ENCODE results near the gene FBXW8. TPM values are rescaled to one million over a fixed set of nuclear protein-coding genes. Genes with fewer than 3 reads are reported as not detected.

Gene FBXW8
- polyA plus RNA-seq, 6 donors from 2014 or later = 7.4 to 15.3 (median 10.9) TPM

- Mint-ChIP-seq H3K27me3 (peaks cover 0 to 4% (median 0%) of the 10 kb centered on the region in 3 donors), H3K4me1 (peaks cover 10 to 18% (median 17%) of the 10 kb centered on the region in 3 donors), H3K9me3 (no peaks in the 10 kb centered on the region), H3K27ac (peak overlapping the region in 3 of 6 donors; percentile 10 to 61 (median 43)), H3K36me3 (no peaks in the 10 kb centered on the region), H3K4me3 (peak overlapping the region in 4 of 8 donors; percentile 68 to 77 (median 76))
- no peak for ATAC-seq (ENCODE audit: low read depth in 2 of 2)
- no peak for DNase-seq
Measured at GRCh38 chr12:117064049-117064448, 153.3 kb downstream of the FBXW8 start.

- no peak for DNase-seq
- Mint-ChIP-seq H3K27me3 (peaks cover 0 to 4% (median 0%) of the 10 kb centered on the region in 3 donors), H3K36me3 (no peaks in the 10 kb centered on the region), H3K9me3 (no peaks in the 10 kb centered on the region), H3K4me3 (peak overlapping the region in 2 of 8 donors; percentile 17 to 74), H3K4me1 (peaks cover 10 to 18% (median 17%) of the 10 kb centered on the region in 3 donors), H3K27ac (peak overlapping the region in 1 of 6 donors; percentile 10)
- ATAC-seq (ENCODE audit: low read depth in 2 of 2) = no peak
Measured at GRCh38 chr12:117064596-117064995, 153.8 kb downstream of the FBXW8 start.

DNA sequence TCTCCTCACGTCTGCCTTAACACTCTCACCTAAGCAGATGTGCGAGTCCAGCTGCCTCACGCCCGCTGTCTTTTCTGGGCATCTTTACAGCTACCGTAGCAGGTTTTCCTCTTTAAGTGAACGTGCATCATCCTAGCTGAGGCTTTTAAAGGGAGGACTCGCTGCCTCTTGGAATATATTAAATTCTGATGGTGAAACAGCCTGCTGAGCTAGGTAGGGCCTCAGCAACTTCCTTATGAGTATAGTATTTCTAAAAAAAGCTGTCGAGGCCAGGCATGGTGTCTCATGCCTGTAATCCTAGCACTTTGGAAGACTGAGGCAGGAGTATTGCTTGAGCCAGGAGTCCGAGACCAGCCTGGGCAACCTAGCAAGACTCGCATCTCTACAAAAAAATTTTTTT, 156.3 kb downstream of the FBXW8 start:
- no peak overlapping the region for H3K27ac Mint-ChIP-seq
- ATAC-seq (ENCODE audit: low read depth in 2 of 2) = no peak
- DNase-seq = no peak

GRCh38 chr12:117067638-117068037, 156.9 kb downstream of the FBXW8 start:
- peaks cover 0 to 4% (median 0%) of the 10 kb centered on the region in 3 donors for H3K27me3 Mint-ChIP-seq
- no peak for ATAC-seq (ENCODE audit: low read depth in 2 of 2)
- no peak overlapping the region for H3K4me3 Mint-ChIP-seq
- peaks cover 10 to 18% (median 15%) of the 10 kb centered on the region in 3 donors for H3K4me1 Mint-ChIP-seq
- no peaks in the 10 kb centered on the region for H3K36me3 Mint-ChIP-seq
- no peak for DNase-seq
- no peak overlapping the region for H3K27ac Mint-ChIP-seq
- H3K9me3 Mint-ChIP-seq = no peaks in the 10 kb centered on the region

More for the DNA sequence above, 156.3 kb downstream of the FBXW8 start:
- Mint-ChIP-seq H3K9me3 (no peaks in the 10 kb centered on the region), H3K27me3 (peaks cover 0 to 4% (median 0%) of the 10 kb centered on the region in 3 donors), H3K4me3 (no peak overlapping the region), H3K4me1 (peaks cover 10 to 18% (median 17%) of the 10 kb centered on the region in 3 donors), H3K36me3 (no peaks in the 10 kb centered on the region)

- H3K4me3 Mint-ChIP-seq = no peak overlapping the region
- no peak for DNase-seq
- no peak for ATAC-seq (ENCODE audit: low read depth in 2 of 2)
- peaks cover 3 to 9% (median 7%) of the 10 kb centered on the region in 3 donors for H3K4me1 Mint-ChIP-seq
- H3K27ac Mint-ChIP-seq = no peak overlapping the region
- H3K27me3 Mint-ChIP-seq = peaks cover 0 to 2% (median 0%) of the 10 kb centered on the region in 3 donors
- no peaks in the 10 kb centered on the region for H3K9me3 Mint-ChIP-seq
- no peaks in the 10 kb centered on the region for H3K36me3 Mint-ChIP-seq
Measured at GRCh38 chr12:117068492-117068891, 157.7 kb downstream of the FBXW8 start.

- no peak for ATAC-seq (ENCODE audit: low read depth in 2 of 2)
- no peak overlapping the region for H3K27ac Mint-ChIP-seq
Measured at GRCh38 chr12:117069101-117069797, 158.5 kb downstream of the FBXW8 start.

GRCh38 chr12:117069926-117070900, 159.5 kb downstream of the FBXW8 start:
- ATAC-seq (ENCODE audit: low read depth in 2 of 2) = no peak

More at GRCh38 chr12:117069101-117069797, 158.5 kb downstream of the FBXW8 start:
- no peaks in the 10 kb centered on the region for H3K27me3 Mint-ChIP-seq
- peaks cover 0 to 3% (median 3%) of the 10 kb centered on the region in 3 donors for H3K4me1 Mint-ChIP-seq
- no peaks in the 10 kb centered on the region for H3K9me3 Mint-ChIP-seq
- H3K36me3 Mint-ChIP-seq = no peaks in the 10 kb centered on the region
- H3K4me3 Mint-ChIP-seq = no peak overlapping the region
- DNase-seq = no peak

DNA sequence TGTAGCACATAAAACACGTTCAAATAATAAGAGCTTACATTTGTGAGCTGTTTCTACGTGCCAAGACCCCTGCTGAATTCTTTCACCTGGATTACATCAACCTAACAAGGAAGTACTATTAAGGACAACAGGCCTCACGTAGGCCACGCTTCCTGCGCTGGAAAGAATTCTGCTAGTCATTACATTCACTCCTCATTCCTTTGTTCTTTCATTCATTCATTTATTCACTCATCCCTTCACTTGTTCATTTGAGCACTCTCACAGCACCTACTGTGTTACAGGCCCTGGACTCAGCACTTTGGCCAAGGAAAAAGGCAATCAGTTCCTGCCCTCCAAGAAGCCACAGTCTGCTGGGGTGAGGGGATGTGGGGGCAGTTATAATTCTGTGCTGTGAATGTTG, 160.3 kb downstream of the FBXW8 start:
- H3K4me3 Mint-ChIP-seq = no peak overlapping the region
- no peaks in the 10 kb centered on the region for H3K4me1 Mint-ChIP-seq
- H3K9me3 Mint-ChIP-seq = no peaks in the 10 kb centered on the region
- H3K27ac Mint-ChIP-seq = peak overlapping the region in 1 of 6 donors; percentile 39
- DNase-seq (no peak), ATAC-seq (ENCODE audit: low read depth in 2 of 2) (no peak)
- H3K27me3 Mint-ChIP-seq = no peaks in the 10 kb centered on the region
- no peaks in the 10 kb centered on the region for H3K36me3 Mint-ChIP-seq

More at GRCh38 chr12:117069926-117070900, 159.5 kb downstream of the FBXW8 start:
- Mint-ChIP-seq H3K27ac (peak overlapping the region in 1 of 6 donors; percentile 39), H3K4me1 (no peaks in the 10 kb centered on the region), H3K27me3 (no peaks in the 10 kb centered on the region), H3K4me3 (no peak overlapping the region), H3K36me3 (no peaks in the 10 kb centered on the region), H3K9me3 (no peaks in the 10 kb centered on the region)
- no peak for DNase-seq

GRCh38 chr12:117072106-117072505, 161.4 kb downstream of the FBXW8 start:
- DNase-seq (no peak), ATAC-seq (ENCODE audit: low read depth in 2 of 2) (no peak)
- Mint-ChIP-seq H3K27ac (no peak overlapping the region), H3K4me1 (no peaks in the 10 kb centered on the region), H3K4me3 (no peak overlapping the region), H3K27me3 (no peaks in the 10 kb centered on the region), H3K9me3 (no peaks in the 10 kb centered on the region), H3K36me3 (no peaks in the 10 kb centered on the region)

GRCh38 chr12:117072736-117073490, 162.2 kb downstream of the FBXW8 start:
- H3K36me3 Mint-ChIP-seq = no peaks in the 10 kb centered on the region
- H3K4me3 Mint-ChIP-seq = no peak overlapping the region
- no peak overlapping the region for H3K27ac Mint-ChIP-seq
- no peak for ATAC-seq (ENCODE audit: low read depth in 2 of 2)
- H3K9me3 Mint-ChIP-seq = no peaks in the 10 kb centered on the region
- H3K27me3 Mint-ChIP-seq = no peaks in the 10 kb centered on the region
- no peak for DNase-seq
- H3K4me1 Mint-ChIP-seq = no peaks in the 10 kb centered on the region

GRCh38 chr12:117073611-117074010, 162.9 kb downstream of the FBXW8 start:
- Mint-ChIP-seq H3K27ac (no peak overlapping the region), H3K27me3 (no peaks in the 10 kb centered on the region), H3K4me1 (no peaks in the 10 kb centered on the region), H3K9me3 (no peaks in the 10 kb centered on the region), H3K36me3 (no peaks in the 10 kb centered on the region), H3K4me3 (no peak overlapping the region)
- DNase-seq (no peak), ATAC-seq (ENCODE audit: low read depth in 2 of 2) (no peak)

GRCh38 chr12:117076410-117077372, 165.9 kb downstream of the FBXW8 start:
- no peaks in the 10 kb centered on the region for H3K36me3 Mint-ChIP-seq
- H3K9me3 Mint-ChIP-seq = no peaks in the 10 kb centered on the region
- H3K4me1 Mint-ChIP-seq = no peaks in the 10 kb centered on the region
- no peak for ATAC-seq (ENCODE audit: low read depth in 2 of 2)
- H3K27me3 Mint-ChIP-seq = no peaks in the 10 kb centered on the region
- no peak for DNase-seq
- no peak overlapping the region for H3K4me3 Mint-ChIP-seq
- no peak overlapping the region for H3K27ac Mint-ChIP-seq

Measured in naive B cell (primary cell).